GM21423 (cell line): ENCODE measurements around the gene PIK3R6.
"Not testable (repeated sequence)": the region's sequence is repeated elsewhere in the genome, so short reads cannot be mapped to it uniquely, and the experiment has no call there.

Experiments
- ATAC-seq: cut with Tn5 transposase; IDR thresholded peaks from one replicate; pipeline ENCODE4 v1.9.1; 2021; ENCODE audit warnings: mild to moderate bottlenecking, moderate library complexity; ENCODE audit not compliant: unreplicated experiment

The PIK3R6 gene

DNA sequence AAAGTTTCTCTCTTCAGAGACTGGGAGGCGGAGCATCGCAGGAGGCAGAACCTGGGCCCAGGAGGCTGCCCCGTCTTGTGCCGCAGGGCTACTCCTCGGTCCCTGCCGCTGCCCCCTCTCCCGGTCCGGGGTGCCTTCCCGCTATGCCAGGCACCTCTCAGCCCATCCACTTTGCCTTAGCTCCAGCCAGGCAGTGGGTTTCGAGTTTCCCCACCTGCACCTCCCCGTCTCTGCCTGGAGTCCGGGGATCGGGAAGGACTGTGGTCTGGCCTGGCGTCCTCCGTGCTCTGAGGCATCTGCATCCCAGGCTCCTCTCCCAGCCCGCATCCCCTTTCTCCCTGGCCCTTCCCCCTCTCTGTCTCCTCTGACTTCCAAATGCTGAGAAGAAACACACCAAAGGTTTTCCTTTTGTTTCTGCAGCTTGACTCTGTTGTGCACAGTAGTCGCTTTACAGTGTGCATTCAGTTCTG lies 26.8 kb upstream of the PIK3R6 start:
- ATAC-seq: no peak

DNA sequence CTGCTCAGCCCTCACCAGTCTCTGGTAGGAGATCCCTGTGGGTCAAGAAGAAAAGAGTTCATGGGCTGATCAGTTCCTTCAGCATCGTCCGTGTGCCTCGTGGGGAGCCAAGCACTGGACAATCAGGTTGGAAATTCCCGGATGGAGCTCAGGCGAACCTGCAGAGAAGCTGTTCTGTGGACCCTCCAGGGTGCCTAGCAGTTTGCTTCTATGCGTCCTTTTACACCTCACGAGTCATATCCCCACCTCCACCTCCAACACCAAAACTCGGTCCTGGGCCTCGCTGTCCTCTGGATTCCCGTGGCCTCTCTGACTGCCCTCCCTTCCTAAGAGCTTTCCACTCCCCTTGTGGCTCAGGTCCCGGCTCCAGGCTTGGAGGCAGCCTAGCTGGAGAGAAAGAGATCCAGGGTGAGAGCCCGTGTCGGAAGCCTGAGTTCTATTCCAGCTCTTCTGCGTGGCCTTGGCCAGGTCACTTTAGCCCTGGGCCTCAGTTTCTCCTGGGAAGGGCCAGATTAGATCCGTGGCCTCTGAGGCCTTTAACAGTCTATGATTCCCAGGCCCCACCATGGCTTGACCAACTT lies 26.2 kb upstream of the PIK3R6 start:
- ATAC-seq: no peak

DNA sequence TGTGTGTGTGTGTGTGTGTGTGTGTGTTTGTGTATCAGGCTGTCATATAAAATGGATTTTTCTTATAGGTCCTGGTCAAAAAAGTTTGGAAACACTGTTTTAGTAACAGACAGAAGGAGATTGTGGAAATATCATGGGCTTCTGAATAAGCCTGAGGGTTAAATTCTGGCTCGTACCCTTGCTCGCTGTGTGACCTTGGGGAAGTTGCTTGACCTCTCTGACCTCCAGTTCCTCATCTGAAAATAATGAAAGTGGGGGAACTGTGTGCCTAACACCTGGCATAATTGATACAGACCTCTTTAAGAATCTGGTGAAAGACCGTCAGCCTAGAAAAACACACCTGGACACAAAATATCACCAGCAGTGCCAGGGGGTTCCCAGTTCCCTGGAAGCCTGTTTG lies 25.6 kb upstream of the PIK3R6 start:
- ATAC-seq: no peak

DNA sequence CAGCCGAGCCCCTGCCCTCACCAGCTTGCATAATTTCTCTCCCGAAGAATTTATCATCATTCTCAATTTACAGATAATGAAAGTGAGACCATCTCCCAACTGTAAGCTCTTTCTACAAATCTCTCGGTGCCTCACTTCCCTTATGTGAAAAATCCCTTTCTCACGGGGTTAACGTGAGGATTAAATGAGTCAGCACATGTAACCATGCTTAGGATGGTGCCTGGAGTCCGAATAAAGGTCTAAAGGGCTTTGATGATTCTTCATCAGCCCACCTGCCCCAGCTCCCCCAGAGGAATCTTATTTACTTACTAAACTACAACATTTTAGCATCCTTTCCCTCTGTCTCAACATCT lies 24.8 kb upstream of the PIK3R6 start:
- peak; percentile 47 for ATAC-seq

DNA sequence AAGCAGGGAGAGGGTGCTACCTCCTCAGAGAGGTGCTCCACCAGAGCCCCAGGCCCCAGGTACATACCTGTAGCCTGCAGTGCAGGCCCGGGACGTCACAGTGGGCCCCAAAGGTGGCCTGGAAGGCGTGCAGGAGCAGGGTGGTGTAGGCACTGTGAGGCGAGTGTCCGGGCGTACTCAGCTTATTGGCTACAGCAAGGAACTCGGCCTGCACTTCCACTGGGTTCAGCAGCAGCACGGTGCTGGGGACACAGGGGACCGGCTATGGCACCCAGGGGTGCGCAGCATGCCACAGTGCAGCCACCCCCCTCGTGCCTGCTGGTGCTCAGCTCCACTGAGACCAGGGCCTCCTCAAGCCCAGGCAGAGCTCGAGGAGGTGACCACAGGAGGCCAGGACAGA lies 23.2 kb upstream of the PIK3R6 start:
- ATAC-seq: no peak

DNA sequence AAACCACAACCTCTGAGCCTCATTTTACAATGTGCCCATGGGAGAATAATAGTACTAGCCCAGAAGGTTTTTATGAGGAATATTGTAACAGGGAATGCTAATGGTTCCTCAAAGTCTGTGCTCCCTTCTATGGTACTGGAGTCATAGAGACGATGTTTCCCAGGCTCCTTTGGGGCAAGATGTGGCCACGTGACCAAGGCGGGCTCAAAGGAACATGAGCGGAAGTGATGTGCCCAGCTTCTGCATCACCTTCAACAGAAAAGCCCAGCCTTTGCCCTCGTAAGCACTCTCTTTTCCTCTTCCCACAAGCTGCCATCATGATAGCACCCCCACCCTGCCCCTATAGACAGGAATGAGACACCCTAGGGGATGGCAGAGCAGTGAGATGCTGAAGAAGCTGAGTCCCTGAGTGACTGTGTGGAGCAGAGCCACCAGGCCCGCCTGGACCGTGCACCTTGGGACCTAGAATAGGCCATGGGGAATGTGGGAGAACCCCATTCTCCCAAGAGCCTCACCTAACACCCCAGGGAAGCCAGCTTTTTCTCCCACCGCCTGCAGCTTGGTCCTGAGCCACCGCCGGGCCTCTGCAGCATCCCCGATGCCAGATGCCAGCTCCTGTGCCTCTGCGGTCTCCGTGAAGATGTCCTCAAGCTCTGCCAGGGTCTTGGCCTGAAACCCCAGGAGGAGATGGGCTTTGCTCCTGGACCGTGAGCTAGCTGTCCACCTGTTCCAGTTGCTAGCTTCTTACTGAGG lies 22.2 kb upstream of the PIK3R6 start:
- ATAC-seq: no peak

DNA sequence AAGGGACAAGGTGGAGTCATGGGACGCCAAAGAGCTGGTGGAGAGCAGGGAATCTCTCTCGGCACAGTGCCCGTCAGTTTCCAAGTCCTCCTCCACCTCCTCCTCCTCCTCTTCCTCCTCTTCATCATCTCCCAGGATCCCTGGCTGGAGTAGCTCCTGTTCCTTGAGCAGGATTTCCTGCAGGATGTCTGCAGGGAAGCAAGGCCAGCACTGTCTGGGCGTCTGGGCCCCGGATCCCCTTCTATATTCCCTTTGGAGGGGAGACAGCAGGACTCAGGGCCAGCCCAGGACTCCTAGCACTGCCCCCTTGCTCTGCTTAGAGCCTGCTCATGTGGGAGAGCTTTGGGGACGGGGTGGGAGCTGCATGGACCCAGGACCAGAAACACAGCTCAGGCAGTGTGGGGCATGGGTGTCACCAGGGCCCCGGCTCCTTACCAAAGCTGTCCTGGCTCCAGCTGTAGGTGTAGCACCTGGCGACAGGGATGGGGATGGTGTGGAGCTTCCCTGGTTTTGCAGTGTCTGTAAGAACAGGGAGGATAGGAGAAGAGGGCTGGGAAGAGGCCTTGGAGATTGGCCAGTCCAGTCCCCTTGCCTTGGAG lies 21.3 kb upstream of the PIK3R6 start:
- no peak for ATAC-seq

DNA sequence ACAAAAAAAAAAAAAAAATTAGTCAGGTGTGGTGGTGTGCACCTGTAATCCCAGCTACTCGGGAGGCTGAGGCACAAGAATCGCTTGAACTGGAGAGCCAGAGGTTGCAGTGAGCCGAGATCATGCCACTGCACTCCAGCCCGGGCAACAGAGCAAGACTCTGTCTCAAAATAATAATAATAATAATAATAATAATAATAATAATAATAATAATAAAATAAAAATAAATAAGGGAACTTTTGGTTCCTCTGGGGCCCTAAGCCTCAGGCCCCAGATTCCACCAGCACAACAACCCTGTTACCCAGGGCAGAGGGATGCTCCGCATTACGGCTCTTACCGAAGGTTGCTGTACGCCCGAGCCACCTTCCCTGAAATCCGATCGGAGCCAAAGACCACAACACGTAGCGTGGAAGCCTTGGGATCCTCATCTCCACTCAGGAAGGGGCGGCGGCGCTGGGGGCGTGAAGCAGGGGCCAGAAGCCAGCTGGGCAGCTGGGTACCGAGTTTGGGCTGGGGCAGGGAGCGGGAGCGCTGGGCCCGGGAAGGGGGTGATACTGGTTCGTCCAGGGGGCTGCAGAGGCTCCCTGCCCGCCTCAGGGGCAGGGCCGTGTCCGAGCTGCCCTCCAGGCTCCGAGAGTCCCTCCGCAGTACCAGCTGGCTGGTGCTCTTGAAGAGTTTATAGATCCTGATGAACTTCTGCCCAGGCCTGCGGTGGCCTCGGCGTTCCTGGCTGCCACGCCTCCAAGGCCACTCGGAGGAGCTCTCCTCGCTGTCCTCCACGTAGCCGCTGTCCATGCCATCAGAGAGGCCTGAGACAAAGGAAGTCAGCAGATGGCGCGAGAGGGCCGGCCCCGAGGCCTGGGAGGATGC lies 20.6 kb upstream of the PIK3R6 start:
- no peak for ATAC-seq

DNA sequence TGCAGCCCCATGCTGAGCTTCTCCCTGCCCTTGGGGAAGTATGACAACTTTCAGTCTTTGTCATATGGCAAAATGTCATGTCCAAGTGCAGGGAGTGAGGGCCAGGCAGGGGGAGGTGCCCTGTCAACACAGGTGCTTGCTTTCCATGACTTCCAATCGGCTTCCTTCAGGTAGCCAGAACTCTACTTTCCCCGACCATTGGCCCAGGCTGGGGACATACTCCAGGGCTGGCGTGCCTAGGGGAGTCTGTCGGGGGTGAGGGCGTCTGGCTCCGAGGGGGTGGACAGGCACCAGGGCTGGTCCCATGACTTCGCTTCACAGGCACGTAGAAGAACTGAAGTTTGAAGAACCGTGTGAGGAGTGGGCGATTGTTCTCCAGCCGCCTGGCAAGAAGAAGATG lies 19.8 kb upstream of the PIK3R6 start:
- ATAC-seq: no peak

DNA sequence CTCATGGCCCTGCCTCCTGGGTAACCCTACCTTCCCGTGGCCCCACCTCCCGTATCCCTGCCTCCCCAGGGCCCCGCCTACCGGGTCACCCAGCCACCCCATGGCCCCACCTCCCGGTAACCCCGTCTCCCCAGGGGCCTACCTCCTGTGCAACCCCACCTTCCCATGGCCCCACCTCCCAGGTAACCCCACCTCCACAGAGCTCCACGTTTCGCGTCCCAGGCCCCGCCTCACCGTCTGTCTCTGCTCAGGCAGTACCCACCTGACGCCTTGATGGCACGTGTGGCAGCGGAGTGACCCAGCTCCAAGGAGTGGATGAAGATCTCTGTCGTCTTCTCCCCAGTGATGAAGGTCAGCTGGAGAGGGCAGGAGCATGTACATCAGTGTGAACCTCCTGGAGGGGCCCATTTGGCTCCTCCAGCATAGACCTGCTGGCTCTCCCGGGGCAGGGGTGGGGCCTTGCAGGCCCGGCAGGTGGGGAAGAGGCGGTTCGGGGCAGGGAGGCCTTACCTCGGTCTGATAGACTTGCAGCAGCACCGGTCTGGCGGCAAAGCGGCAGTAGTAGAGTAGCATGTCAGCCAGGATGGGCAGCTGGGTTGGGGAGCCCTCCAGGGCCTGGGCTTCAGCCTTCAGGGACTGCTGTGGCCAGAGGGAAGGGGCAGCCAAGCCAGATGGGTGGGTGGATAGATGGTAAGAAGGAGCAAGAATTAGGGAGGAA lies 18.7 kb upstream of the PIK3R6 start:
- no peak for ATAC-seq

DNA sequence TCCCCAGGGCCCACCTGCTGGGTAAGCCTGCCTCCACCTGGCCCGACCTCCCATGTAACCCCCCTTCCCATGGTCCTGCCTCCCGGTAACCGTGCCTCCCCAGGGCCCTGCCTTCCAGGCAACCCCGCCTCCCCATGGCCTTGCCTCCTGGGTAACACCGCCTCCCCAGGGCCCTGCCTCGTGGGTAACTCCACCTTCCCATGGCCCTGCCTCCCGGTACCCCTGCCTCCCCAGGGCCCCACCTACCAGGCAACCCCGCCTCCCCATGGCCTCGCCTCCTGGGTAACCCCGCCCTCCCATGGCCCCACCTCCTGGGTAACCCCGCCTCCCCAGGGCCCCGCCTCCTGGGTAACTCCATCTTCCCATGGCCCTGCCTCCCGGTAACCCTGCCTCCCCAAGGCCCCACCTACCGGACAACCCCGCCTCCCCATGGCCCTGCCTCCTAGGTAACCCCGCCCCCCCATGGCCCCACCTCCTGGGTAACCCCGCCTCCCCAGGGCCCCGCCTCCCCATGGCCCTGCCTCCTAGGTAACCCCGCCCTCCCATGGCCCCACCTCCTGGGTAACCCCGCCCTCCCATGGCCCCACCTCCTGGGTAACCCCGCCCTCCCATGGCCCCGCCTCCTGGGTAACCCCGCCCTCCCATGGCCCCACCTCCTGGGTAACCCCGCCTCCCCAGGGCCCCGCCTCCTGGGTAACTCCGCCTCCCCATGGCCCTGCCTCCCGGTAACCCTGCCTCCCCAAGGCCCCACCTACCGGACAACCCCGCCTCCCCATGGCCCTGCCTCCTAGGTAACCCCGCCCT lies 17.9 kb upstream of the PIK3R6 start:
- ATAC-seq: not testable (repeated sequence)

DNA sequence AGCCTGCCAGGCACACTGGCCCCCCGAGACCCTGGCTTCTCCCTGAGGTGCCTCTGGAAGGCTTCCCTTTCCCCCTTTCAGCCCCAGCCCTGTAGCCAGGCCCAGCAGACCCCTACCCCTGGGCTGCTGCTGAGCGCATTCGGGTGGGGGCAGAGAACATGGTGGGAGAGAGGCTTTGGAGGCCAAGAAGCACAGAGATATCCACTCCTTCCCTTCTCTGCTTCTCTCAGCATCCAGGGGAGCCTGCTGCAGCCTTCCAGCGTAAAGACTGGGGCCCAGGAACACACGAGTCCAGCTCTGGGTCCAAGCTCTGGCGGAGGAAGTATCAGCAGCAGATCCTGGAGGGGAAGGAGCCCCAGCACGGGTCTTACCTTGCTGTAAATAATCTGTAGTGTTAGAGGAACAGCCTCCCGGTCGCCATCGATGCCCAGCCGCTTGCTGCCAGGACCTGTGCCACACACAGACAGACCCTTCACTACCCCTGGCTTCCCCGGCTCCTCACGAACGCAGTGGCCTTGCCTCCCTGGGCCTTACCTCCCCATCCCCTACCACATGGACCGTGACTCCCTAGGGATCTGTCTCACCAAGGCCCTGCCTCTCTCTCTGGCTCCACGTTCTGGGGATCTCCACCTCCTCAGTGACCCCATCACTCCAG lies 17.0 kb upstream of the PIK3R6 start:
- ATAC-seq: no peak

DNA sequence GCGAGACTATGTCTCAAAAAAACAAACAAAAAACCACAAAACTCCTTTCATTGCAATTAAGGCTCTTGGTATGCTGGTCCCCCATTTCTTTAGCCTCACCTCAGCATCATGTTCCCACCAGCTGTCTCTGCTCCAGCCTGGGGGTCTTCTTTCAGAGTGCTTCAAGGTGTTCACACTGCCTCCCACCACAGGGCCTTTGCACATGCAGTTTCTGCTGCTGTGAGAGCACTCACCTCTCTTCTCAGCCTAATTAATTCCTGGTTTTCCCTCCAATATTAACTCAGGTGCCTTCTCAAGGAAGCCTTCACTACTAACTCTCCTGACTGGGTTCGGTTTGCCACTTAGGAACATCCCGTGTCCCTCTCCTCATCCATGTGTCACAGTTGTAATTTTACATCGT lies 15.9 kb upstream of the PIK3R6 start:
- ATAC-seq: no peak

DNA sequence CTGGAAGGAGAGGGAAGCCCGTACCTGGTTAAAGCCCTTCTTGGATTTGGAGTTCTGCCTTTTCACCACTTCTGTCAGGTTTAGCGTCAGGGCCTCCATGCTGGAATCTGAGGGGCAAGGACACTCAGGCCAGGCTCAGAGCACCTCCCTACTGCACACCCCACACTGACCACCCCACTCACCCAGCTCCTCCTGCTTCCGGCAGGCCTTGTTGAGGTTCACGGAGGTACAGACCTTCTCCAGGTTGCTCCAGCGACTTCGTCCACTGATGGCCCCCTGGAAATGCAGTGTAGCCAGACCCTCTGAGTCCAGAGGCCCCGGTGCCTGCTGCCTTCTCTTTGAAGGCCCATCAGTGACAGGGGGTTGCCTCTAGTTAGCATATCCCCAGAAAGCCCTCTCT lies 14.1 kb upstream of the PIK3R6 start:
- no peak for ATAC-seq

DNA sequence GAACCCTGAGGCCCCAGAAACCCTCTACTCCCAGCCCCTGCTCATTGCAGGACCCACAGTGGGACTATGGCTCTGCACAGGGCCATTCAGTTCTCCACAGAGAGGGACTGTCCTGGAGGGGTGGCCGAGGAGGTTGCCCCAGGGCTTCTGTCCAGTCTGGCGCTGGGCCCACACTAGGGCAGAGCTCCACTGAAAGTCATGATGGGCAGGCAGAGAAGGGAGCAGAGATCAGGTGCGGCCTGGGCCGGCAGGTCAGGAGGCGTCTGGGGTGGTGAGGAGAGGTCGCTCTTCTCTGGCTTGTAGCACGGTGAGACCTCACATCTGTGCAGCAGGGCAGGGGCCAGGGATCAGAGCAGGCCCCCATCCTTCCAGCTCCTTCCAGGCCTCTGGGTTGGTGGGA lies 13.0 kb upstream of the PIK3R6 start:
- no peak for ATAC-seq

DNA sequence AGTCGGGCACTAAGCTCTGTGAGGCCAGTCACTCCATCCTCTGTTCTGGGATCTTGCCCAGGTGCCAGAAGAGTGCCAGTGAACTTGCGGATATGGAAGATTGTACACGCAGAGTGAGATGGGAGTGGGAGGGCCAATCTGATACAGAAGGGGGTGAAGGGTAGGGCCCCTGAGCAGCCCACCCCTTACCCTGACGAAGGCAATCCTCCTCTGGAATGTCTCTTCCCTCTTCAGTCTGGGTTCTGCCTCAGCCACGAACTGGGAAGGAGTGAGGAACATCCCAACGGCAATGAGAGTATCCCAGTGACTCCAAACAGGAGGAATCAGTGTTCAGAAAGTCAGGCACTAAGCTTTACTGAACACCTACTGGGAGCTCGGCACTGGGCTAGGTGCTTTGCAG lies 11.9 kb upstream of the PIK3R6 start:
- no peak for ATAC-seq

DNA sequence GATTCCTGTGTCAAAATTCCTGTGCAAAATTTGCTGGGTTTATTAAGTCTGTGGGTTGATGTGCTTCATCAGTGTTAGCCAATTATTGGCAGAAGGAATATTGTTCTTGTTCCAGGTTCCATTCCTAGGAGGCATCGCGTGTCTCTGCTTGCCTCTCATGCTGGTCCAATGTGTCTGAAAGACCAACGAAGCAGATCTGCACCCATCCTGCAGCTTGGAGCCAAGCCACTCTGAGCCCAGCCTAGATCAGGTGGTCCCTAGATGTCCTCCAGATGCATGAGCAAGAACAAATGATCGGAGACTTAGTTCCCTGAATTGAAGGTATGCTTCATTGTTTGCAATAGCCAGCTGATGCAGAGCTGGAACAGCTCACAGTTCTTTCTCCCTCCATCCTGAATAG lies 10.5 kb upstream of the PIK3R6 start:
- no peak for ATAC-seq

DNA sequence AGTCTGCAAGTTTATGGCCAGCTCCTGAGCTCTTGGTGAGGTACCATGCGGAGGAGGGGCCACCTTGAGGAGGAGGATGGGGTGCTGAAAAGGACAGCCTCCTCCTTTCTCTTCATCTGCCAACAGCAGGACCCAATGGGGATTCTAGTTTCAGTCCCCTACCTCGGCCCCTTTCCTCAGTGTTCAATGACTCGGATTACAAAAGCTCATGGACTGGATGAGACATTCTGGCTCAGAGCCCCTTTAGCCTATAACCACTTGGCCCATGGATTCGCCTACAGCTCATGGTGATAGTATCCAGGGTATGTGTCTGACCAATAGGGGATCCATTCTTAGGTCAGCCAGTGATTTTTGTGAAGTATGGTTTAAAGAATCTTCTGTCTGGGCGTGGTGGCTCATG lies 8.5 kb upstream of the PIK3R6 start:
- no peak for ATAC-seq

DNA sequence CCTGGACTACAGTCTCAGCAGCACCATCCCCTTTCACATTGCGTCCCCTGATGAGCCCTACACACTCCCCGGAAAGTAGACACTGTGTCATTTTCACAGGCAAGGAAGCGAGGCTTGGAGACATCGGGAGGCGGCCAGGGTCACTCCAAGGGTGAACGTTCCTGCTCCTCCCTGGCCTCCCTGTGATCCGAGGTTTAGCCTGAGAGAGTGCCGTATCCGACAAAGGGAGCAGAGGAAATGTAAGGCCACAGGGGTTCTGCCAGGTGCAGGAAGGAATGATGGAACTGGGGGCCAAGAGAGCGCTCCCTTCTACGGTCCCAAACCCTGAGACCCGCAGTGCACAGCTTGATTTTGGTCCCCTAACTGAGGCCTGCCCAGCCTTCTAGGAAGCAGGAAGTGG lies 8.0 kb upstream of the PIK3R6 start:
- ATAC-seq: no peak
